LNCAP (cell line): Measurements from ENCODE around the gene NCKAP5.

ENCODE experiments used
- TF ChIP-seq, protein P1 (sequence below): fragments of 450-650 bp; IDR thresholded peaks from 2 replicates; pipeline ENCODE4 v1.5.1; 2017; ENCODE audit warnings: mild to moderate bottlenecking

The NCKAP5 gene

GRCh38 chr2:132991471-132992045 lies 576.7 kb downstream of the NCKAP5 start:
- TF ChIP-seq, protein P1, sequence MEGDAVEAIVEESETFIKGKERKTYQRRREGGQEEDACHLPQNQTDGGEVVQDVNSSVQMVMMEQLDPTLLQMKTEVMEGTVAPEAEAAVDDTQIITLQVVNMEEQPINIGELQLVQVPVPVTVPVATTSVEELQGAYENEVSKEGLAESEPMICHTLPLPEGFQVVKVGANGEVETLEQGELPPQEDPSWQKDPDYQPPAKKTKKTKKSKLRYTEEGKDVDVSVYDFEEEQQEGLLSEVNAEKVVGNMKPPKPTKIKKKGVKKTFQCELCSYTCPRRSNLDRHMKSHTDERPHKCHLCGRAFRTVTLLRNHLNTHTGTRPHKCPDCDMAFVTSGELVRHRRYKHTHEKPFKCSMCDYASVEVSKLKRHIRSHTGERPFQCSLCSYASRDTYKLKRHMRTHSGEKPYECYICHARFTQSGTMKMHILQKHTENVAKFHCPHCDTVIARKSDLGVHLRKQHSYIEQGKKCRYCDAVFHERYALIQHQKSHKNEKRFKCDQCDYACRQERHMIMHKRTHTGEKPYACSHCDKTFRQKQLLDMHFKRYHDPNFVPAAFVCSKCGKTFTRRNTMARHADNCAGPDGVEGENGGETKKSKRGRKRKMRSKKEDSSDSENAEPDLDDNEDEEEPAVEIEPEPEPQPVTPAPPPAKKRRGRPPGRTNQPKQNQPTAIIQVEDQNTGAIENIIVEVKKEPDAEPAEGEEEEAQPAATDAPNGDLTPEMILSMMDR: no peak

DNA sequence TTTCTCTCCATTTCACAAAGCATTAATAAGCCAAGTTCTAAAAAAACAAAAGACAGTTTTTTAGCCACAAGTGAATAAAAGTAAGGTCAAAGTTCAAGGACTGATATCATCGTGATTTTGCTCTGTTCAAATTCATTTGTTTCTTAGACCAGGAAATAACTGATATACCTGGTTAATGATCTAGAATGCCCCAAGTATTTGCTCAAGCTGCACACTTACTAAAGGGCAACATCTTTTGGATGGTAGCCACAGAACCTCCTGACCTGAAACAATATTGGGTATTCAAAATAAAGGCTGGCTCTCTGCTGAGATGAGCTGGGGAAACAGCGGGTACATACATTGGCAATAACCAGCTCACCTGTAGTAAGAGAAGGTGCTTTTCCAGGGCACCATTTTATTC lies 583.5 kb downstream of the NCKAP5 start:
- TF ChIP-seq, protein P1: no peak

- TF ChIP-seq, protein P1: no peak
Observed at GRCh38 chr2:132980304-132980703, 588.0 kb downstream of the NCKAP5 start.

- TF ChIP-seq, protein P1: no peak
Observed at GRCh38 chr2:132979339-132980093, 588.7 kb downstream of the NCKAP5 start.

DNA sequence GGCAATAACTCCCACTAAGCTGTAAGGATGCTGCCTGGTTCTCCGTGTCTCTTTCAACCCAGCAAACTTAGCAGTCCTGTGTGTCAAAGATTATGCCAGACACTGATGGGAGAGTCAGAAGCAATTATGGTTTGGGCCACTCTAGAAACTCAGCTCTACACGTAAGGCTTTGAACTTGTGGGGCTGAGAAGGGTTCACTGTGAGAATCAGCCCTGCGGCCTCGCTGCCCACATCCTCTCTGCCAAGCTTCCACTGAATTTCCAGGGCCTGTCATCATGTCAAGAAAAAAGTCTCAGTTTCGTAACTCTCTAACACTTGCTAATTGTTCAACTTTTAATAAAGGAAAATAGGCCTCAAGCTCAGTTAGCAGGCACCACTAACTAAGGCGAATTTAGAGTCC lies 589.4 kb downstream of the NCKAP5 start:
- TF ChIP-seq, protein P1: no peak

GRCh38 chr2:132977812-132978529 lies 590.3 kb downstream of the NCKAP5 start:
- TF ChIP-seq, protein P1: no peak

DNA sequence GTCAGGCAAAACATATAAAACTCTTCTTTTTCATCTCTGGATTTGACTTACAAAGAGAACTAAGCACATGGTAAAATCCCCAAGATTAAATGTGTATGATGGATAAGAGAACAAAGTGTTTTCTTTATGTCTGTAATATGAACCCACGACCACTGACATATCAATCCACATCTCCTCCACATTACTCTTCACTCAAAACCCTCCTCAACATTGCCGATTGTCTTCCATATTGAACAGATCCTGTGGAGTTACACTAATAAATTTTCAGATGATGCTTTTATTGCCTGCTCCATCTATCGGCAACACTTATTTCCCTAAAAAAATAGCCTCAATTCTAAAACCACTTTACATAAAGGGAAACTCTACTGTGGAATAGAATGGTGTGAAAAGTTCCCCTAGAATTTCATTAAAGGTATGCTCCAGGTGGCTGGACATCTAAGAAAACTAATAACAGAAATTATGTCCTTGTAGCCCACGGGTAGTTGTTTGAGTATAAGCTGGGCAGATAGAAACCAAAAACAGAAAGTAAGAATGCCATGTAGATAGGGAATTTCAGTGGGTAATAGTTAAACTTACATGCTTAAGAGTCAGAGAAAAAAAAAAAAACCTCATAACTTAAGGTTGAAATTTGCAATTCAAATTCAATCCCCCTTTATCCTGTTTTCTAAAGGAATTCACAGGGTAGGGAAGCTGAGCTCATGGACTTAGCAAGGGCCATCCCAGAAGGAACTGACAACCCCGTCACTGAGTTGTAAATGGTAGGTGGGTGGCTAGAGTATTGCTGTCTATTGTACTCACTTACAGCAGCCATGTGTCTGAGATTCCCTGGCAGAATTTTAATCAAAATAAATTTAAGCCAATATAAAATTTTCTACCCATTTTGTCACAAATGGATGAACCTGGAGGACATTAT lies 592.8 kb downstream of the NCKAP5 start:
- TF ChIP-seq, protein P1: no peak
